Activated CD4-positive, alpha-beta T cell treated with anti-CD3 and anti-CD28 coated beads, Interleukin-2, amount 50 U/mL, for 16 hours (primary cell): Measurements from ENCODE around the gene SAMD8.
"Not testable (repeated sequence)": the region's sequence is repeated elsewhere in the genome, so short reads cannot be mapped to it uniquely, and the experiment has no call there.

Experiments used
- DNase-seq: peaks from one replicate; pipeline ENCODE4 v3.0.0-alpha.2; 2020

Gene SAMD8

DNA sequence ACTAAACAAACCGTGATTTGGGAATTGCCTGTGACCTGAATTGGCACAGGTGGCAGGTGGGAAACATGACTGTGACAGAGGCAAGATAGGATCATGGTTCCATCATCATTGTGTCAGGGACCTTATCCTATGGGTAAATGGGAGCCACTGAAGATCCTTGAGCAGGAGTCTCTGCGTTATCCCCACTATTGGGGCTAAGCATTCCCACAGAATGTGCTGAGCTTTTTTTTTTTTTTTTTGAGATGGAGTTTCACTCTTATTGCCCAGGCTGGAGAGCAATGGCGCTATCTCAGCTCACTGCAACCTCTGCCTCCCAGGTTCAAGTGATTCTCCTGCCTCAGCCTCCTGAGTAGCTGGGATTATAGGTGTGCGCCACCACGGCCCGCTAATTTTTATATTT, 88.5 kb downstream of the SAMD8 start:
- DNase-seq = not testable (repeated sequence)

DNA sequence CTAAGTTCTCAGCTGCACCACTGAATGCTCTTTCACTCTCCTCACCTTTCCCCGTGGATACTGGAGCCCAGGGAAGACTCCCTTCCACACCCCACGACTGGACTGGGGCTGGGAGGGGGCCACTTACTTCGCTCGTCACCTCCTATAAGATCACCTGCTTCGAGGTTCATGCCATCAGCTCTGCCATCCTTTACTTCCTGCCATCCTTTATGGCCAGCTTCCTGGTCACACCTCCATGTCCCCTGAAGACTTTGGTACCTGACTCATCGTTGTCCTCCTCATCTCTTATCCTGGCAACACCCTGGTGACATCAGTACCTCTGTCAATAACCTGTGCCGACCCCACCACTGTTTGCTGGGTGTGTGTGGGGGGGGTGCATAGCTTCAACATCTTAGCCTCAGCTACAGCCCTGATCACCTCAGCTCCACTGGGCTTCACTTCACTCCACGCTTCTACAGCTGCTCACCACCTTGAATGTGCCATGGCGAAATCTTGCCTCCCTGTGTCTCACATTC, 90.4 kb downstream of the SAMD8 start:
- DNase-seq = no peak

DNA sequence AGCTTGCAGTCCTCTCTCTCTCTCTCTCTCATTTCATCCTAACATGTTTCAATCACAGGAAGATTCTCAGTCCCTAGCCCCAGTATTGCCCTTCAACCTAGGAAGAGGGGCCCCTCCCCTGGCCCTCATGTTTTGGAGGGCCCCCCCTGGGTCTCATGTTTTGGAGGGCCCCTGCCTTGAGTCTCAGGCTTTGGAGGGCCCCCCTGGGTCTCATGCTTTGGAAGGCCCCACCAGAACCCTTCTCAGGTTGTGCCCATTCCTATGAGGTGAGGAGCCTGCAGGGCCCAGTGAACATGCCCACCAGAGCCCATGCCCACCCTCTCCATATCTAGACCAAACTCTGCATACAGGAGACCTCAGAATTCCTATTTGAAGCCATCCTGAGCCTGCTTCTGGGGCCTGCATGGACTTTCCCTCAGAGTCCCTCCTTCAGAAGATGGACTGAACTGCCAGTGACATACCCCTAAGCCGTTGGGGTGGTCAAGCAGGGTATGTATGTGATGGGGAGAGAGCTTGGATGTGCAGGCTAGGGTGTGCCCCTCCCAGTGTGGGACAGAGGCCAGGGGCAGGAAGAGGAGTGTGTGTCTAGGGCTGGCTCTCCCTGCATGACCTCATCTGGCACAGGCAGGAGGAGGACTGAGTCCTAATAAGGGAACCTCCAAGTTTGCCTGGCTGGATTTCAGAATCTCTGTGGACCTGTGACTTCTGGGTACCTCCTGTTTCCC, 91.0 kb downstream of the SAMD8 start:
- DNase-seq = no peak

DNA sequence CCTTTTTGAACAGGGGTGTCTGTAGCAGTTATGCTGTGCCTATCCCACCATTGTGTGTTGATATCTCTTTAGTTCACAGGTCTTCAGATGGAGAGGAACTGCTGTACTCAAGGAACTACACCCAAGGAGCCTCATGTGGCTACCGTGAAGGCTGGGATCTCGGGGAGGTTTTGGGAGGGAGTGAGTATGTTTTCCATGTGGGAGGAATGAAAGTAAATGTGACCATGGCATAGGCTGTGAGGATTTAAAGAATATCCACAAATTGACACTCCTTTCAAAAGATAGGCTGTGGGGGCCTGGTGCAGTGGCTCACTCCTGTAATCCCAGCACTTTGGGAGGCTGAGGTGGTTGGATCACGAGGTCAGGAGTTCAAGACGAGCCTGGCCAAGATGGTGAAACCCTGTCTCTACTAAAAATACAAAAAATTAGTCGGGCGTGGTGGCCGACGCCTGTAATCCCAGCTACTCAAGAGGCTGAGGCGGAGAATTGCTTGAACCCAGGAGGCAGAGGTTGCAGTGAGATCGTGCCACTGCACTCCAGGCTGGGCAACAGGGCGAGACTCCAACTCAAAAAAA, 91.7 kb downstream of the SAMD8 start:
- DNase-seq = not testable (repeated sequence)

DNA sequence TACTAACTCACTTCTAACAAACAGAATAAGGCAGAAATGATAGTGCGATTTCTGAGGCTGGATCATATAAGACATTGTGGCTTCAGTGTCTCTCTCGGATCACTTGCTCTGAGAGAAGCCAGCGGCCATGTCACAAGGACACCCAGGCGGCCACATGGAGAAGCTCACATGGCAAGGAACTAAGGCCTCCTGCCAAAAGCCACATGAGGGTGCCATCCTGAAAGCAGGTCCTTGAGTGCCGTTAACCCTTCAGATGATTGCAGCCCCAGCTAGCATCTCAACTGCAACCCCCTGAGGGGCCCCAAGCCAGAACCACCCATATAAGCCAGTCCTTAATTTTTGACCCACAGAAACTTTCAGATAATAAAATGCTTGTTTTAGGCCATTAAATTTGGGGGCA, 92.3 kb downstream of the SAMD8 start:
- no peak for DNase-seq

DNA sequence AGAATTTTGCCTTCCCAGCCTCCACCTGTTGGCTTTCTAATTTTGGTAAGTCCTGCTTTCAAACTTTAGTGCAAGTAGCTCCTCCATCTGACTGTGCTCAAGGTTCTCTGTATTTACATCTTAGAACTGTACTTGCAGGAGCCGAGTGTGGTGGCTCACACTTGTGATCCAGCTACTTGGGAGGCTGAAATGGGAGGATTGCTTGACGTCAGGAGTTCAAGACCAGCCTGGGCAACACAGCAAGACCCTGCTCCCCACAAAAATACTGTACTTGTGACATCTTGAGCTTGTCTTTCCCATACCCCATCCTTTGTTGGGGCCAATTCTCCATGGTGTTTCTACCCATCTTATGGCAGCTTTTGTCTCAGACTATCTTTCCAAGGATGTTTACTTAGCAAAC, 94.5 kb downstream of the SAMD8 start:
- no peak for DNase-seq

DNA sequence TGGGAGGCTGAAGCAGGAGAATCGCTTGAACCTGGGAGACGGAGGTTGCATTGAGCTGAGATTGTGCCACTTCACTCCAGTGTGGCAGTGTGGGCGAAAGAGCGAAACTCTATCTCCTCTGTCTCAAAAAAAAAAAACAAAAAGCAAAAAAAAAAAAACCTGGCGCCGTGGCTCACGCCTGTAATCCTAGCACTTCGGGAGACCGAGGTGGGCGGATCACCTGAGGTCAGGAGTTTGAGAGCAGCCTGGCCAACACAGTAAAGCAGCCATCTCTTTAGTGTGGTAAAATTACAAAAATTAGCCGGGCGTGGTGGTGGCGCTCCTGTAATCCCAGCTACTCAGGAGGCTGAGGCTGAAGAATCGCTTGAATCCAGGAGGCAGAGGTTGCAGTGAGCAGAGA, 95.2 kb downstream of the SAMD8 start:
- not testable (repeated sequence) for DNase-seq

DNA sequence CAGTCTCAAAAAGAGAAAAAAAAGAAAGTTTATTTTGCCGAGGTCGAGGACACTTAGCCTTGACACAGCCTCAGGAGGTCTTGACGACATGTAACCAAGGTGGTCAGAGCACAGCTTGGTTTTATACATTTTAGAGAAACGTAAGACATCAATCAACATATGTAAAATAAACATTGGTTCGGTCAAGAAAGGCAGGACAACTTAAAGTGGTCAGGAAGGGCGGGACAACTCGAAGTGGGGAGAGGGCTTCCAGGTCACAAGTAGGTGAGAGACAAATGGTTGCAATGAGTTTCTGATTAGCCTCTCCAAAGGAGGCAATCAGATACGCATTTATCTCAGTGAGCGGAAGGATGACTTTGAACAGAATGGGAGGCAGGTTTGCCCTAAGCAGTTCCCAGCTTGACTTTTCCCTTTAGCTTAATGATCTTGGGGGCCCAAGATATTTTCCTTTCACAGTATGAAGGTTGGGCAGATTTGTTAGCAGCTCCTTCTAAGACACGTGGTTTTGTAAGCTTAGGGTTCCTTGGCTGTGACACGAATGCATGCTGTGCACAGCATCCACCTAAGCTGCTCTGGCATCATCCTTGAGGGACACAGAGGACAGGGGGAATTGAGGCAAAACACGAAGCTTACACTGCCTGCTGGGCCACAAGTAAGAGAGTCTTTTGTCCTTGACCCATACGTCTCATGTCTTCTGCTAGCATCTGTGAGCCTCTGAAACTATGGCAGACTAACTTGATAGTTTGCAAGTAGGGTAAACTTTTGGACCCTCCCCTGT, 95.8 kb downstream of the SAMD8 start:
- no peak for DNase-seq

DNA sequence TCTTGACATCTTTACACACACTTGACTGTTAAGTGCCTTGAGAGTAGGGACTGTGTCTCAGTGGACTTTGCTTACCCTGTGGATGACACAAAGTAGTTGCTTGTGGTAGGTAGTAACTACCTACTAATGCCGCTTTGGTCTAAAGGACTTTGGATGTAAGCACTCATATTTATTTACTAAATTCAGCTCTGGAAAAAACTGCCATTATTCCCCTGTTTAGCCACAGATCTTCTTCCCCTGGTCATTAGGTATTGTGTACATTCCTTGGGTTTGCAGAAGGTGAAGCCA, 96.3 kb downstream of the SAMD8 start:
- no peak for DNase-seq

DNA sequence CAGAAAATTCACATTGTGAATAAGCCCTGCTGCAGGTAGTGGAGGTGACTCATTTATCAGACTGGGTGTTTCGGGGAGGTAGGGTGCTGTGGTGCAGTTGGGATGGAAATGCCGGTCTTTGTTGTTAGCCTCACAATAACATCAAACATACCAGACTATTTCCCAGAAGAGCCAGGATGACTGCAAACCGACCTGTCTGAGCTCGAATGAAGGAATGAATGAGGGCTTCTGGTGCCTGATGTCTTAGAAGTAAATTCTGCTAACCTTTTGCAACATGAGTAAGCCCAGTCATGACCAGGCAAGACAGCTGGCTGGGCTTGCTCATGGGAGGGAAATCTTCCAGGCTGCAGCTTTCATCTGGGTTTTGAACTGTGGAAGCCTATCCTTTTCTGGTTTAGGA, 96.7 kb downstream of the SAMD8 start:
- peak; percentile 37 for DNase-seq

DNA sequence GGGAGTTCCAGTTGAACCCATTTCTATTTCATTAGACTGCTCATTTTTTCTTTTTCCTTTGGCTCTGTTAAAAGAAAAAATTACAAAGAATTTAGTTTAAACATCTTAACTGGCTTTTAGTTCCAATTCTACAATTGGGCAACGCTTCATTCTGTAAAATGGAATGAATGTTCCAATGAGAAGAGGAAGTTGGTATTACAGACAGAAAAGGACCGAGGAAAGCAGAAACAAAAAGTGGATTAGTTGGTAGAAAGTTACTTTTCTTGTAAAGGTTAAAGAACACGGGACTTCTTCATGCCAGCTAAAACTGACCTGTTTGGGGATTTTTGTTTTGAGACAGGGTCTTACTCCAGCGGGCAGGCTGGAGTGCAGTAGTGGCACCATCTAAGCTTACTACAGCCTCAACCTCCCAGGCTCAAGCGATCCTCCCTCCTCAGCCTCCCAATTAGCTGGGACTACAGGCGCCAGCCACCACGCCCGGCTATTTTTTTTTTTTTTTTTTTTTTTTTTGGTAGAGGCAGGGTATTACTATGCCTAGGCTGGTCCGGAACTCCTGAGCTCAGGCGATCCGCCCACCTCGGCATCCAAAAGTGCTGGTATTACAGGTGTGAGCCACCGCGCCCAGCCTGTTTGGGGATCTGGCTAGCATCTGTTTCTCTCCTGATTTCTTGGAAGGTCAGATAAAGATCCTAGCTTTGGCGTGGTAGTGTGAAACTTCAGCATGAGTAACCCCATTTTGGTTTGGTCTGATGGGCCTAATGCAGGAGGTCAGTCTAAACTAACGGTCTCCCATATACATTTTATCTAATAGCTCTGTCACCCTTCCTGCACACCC, 97.8 kb downstream of the SAMD8 start:
- DNase-seq = no peak

DNA sequence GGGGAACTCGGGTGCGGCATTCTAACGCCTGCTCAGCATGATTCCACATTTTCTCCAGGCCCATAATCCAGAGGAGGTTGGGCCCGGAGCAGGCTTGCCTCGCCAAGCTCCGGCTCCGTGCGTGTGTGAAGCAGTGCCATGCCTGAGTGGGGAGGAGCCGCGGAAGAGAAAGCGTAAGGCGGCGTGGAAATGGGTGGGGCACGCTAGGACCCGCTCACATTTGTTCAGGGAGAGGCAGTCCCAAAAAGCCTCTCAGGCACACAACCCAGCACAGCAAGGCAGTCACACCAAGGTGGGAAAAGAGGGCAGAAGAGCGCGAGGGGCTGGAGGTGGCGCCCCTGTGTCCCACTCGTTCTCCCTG, 98.4 kb downstream of the SAMD8 start:
- peak; percentile 79 for DNase-seq

DNA sequence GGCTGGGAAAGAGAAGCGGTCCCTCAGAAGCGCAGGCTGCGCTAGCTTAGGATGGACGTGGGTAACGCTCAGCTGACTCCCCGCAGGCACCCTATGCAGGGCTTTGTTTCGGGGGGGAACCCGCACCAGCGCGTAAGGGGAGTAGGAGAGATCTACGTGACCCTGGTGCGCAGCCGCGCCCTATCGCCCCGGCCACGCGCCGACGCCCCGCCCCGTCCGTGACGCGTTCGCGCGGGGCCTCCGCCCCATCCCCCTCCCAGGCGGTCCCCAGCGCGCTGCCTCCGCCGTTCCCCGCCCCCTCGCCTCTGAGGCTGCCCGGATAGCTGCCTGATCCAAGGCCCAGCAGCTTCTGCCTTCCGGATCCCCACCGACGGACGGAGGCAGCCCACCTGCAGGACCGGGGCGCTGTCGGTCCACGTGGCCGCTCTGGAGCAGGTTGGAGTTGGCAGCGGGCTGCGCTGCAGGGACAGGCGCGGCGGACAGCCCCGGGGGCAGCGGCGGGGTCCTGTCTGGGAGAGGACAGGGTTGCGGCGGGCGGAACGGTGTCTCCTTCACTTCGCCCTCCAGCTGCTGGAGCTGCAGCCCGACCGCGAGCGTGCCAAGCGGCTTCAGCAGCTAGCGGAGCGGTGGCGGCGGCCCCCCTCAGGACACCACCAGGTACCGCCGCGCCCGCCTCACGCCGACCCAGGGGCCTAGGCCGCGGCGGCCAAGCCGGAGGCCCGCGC, 99.0 kb downstream of the SAMD8 start, which contains the start of gene VDAC2:
Gene VDAC2 (plus strand): TSS at position 515 of the 725 bp plus-strand sequence. CDS start 363 bp downstream, outside the sequence.
- peak; percentile 93 for DNase-seq

DNA sequence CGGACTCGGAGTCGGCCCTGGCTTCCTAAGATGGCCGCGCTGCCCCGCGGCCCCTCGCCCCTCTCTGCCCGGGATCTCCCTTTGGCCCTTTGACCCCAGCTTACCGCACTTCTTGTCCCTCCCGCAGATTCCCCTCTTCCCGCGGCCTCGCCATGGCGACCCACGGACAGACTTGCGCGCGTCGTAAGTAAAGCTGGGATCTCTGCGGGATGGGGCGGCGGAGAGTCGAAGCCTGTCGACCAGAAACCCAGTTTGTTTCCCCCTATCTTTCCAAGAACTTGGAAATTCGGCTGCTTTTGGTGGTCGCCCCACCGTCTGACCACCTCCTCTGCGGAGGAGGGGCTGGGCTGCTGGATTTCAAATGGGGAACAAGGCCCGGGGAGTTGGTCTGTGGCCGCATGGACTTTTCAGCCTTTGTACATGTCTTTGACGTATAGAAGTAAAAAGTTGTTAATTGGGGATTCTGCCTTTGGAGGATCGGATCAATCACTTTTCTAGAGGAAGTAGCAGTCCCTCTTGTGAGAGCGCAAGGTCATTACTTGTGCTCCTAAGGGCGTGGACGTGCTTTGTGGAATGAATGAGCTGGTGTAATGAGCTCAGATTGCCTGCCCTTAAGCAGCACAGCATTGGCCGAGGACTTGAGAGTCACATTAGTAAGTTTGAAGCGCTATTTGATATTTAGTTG, 99.7 kb downstream of the SAMD8 start:
- peak; percentile 55 for DNase-seq

DNA sequence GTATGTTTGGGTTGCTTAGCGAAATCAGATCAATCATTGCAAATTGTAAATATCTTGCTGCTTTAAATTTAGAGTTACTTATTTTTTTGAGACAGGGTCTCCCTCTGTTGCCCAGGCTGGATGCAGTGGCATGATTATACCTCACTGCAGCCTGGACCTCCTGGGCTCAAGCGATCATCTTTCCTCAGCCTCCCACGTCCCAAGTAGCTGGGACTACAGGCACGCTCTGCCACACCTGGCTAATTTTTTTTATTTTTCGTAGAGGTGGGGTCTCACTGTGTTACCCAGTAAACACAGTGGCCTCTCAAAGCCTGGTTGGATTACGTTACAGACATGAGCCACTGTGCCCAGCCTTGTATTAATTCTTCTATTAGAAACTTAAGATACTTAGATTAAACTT, 100.9 kb downstream of the SAMD8 start:
- DNase-seq = no peak

DNA sequence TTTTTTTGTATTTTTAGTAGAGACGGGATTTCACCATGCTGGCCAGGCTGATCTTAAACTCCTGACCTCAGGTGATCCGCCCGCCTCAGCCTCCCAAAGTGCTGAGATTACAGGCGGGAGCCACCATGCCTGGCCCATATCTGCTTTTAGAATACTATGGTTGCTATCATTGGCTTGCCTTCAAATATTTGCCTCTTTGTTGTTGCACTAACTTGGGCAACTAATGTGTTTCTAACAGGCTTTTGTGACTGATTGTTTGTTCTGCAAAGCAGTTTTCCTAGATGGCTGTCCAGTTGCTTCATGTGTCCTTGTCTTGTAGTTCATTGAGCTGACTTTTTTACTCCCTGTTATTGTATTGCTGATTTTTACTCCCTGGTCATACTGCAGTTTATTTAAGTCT, 108.8 kb downstream of the SAMD8 start:
- DNase-seq = no peak

DNA sequence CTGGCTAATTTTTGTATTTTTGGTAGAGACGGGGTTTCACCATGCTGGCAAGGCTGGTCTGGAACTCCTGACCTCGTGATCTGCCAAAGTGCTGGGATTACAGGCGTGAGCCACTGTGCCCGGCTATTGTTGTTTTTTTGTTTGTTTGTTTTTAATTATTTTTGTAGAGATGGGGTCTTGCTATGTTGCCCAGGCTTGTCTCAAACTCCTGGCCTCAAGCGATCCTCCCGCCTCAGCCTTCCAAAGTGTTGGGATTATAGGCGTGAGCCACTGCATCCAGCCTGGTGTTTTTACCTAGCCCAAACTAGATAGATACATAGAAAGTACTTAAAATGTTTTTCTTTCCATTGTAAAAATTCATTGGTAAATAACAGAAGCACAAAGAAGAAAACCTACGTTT, 110.0 kb downstream of the SAMD8 start:
- DNase-seq = not testable (repeated sequence)

DNA sequence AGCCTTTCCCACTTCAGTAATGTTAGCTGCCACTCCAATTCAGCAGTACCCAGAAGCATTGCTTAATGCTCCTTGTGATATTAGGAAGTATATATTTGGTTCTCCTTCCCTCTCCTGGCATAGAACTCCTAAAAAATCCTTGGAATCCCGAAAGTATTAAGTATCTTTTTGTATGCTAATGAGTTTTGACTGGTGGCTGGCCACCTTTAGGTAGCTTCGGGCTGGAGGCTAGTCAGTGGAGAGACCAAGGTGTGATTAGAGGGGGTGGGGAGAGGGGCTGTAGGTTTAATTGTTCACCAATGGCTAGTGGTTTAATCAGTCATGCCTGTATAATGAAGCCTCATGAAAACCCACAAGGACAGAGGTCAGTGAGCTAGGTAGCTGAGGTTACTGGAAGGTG, 112.1 kb downstream of the SAMD8 start:
- DNase-seq = no peak

DNA sequence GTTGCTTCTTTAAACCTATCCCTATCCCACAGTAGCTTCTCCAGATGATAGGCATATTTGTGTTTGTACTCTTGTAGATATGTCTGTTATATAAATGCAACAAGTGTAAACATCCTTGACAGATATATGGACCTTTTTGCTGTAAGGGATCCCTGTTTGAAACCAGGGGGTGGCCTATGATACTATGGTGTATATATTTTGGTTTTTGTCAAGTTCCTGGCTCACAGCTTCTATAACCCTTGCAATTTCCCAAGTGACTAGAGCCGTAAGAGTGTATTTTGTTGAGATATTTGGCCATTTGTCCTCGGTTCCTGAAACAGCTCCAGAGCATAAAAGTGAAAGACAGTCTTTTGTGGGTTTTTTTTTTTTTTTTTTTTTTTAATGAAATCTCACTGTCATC, 114.6 kb downstream of the SAMD8 start:
- DNase-seq = no peak

DNA sequence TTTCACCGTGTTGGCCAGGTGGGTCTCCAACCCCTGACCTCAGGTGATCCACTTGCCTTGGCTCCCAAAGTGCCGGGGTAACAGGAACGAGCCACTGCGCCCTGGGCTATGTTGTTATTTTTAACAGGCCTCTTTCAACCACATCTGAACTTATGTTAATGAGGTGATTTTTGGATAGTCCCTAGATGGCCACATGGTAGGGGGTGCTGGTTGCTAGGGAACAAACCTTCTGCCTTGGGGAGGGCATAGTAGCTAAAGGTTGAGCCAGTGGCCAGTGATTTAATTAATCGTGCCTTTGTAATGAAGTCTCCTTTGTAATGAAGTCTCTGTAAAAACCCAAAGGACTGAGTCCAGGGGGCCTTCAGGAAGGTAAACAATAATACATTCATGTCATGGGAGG, 115.2 kb downstream of the SAMD8 start:
- DNase-seq = no peak

DNA sequence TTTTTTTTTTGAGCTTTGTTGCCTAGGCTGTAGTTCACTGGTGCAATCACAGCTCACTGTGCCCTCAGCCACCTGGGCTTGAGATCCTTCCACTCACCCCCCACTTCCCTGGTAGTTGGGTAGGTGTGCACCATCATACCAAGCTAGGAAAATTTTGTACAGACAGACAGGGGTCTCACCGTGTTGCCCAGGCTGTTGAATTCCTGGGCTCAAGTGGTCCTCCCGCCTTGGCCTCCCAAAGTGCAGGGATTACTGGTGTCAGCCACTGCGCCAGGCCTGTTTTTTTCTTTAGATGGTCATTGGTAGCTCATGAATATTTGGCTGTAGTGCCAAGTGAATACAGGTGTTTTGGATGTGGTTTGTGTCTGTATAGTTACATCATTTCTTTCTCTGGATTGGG, 116.8 kb downstream of the SAMD8 start:
- no peak for DNase-seq

DNA sequence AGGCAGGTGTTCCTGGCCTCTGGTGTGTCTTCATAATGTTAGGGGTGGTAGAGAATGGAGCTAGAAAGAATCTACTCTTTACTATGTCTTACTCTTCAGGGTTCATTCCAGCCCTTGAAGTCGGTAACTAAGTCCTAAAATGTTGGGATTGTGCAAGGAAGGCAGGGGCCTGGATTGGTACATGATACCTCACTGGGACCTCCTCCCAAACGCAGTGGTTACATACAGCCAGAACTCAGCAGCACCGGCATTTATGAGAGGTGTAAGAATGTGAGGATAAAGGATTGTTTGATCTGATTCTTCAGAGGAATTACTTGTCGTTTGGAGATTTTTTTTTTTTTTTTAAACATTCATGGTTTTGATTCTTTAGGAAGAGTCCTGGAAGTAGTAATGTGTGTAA, 117.4 kb downstream of the SAMD8 start:
- no peak for DNase-seq
